GM13977 (cell line): ENCODE data around the gene SKOR1.

ENCODE experiments used
- DNase-seq: peaks from one replicate; pipeline ENCODE4 v3.0.0; 2012; ENCODE audit warnings: low spot score
- CTCF ChIP-seq: IDR thresholded peaks from 2 replicates; pipeline ENCODE4 v1.5.1; 2012; ENCODE audit warnings: mild to moderate bottlenecking, control low read depth; ENCODE audit not compliant: insufficient read depth; ENCODE audit errors: extremely low read depth, missing control alignments
- in situ Hi-C: fragments of 300-500 bp; cut with MboI; formaldehyde crosslinking; loops from one replicate; pipeline ENCODE4 v1.12.0; 2022; ENCODE audit warnings: low sequenced_read_pairs, low pct_unique_long_range_greater_than_20kb, mixed read lengths, inconsistent platforms; ENCODE audit not compliant: unreplicated experiment

SKOR1 gene, protein sequence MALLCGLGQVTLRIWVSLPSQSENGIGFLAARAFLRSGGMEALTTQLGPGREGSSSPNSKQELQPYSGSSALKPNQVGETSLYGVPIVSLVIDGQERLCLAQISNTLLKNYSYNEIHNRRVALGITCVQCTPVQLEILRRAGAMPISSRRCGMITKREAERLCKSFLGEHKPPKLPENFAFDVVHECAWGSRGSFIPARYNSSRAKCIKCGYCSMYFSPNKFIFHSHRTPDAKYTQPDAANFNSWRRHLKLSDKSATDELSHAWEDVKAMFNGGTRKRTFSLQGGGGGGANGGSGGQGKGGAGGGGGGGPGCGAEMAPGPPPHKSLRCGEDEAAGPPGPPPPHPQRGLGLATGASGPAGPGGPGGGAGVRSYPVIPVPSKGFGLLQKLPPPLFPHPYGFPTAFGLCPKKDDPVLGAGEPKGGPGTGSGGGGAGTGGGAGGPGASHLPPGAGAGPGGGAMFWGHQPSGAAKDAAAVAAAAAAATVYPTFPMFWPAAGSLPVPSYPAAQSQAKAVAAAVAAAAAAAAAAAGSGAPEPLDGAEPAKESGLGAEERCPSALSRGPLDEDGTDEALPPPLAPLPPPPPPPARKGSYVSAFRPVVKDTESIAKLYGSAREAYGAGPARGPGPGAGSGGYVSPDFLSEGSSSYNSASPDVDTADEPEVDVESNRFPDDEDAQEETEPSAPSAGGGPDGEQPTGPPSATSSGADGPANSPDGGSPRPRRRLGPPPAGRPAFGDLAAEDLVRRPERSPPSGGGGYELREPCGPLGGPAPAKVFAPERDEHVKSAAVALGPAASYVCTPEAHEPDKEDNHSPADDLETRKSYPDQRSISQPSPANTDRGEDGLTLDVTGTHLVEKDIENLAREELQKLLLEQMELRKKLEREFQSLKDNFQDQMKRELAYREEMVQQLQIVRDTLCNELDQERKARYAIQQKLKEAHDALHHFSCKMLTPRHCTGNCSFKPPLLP

DNA sequence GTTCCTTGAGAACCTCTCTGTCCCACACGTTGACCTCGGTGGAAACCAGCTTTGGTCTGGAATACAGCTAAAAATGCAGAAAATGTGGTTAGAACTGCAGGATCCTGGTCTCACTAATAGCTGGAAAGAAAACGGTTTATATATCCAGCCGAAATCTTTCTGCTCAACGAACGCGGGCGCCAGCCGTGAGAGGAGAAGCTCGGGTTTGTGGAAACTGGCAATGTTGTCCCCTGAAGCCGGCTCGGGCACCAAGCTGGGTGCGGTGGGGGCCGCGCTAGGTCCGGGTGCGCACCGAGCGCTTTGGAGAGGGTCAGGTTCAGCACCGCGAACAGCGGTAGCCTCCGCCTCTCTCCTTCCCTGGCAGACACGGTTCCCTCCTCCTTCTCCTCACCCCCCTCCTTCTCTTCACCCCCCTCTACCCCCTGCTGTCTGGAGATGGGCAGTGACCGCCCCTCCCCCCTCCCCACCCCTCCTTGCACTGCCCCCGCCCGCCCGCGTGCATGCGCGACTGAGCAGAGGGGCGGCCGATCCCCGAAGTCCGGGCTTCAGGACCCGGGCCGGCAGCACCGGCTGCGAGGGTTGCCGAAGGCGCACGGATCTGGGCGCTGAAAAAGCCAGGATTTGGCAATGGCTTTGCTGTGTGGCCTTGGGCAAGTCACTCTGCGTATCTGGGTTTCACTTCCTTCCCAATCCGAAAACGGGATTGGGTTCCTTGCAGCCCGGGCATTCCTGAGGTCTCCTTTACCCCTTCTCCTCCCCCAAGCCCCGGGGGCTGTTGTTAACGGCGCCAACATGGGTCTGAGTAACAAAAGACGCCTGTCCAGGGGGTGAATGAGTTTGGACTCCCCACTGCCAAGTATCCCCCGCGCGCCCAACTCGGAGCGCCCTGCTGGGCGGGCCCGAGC is at the start of gene SKOR1:
TSS of gene SKOR1 (plus strand) at position 534 of the 905 bp plus-strand sequence. CDS start at position 628, 94 bp downstream.
- in situ Hi-C loops, result no loop called here
- TF ChIP-seq CTCF, result no peak
- peak; percentile 73 for DNase-seq

DNA sequence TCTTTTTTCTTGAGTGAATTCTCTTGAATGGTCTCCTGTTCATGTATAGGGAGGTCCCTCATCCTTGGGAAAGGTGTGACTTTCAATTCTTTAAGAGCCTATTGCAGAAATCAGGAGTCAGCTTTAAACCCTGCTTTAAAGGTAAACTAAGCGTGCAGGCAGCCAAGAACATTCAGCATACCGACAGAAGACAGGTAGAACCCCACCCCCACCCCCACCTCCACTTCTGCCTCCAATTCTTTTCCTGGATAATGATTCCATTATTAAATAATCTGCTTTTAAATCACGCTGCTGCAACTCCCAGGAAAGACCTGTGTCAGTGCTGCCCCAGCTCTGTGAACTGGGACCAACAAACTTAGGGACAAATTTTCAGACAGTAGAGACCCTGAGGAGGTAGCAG is 49.3 kb upstream of the SKOR1 start:
- in situ Hi-C loops, result no loop called here
- no peak for DNase-seq
- TF ChIP-seq CTCF, result no peak

DNA sequence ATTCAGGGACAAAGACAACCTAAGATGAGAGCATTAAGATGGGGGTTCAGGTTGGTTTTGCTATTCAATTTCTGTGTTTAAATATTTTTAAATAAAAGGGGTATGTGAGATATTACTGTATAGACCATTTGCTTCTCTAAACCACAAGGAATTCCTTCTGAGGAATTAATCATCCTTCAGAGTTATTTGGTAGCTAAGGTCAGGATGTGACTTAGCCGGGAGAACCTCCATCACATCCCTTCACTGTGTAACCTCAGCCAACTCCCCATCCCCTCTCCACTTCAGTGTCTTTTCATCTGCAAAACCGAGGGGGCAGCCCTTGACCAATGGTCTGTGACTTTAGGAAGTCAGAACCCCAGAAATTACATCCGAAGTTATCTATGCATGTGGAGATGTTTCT is 48.7 kb upstream of the SKOR1 start:
- in situ Hi-C loops, result no loop called here
- TF ChIP-seq CTCF, result no peak
- no peak for DNase-seq

GRCh38 chr15:67777071-67777470 is 48.2 kb upstream of the SKOR1 start:
- in situ Hi-C loops, result no loop called here
- TF ChIP-seq CTCF, result no peak
- DNase-seq, result no peak

- in situ Hi-C loops, result no loop called here
- TF ChIP-seq CTCF, result no peak
- DNase-seq, result no peak
Measured at GRCh38 chr15:67777773-67778172, 47.5 kb upstream of the SKOR1 start.
